ENCODE data around the gene RAB37.
A peak's percentile ranks its signal among the peaks of the same experiment; 100 is the strongest.

RAB37 gene

GRCh38 chr17:74746376-74746775 lies 9.3 kb downstream of the RAB37 start:
- DNase-seq: no peak

DNA sequence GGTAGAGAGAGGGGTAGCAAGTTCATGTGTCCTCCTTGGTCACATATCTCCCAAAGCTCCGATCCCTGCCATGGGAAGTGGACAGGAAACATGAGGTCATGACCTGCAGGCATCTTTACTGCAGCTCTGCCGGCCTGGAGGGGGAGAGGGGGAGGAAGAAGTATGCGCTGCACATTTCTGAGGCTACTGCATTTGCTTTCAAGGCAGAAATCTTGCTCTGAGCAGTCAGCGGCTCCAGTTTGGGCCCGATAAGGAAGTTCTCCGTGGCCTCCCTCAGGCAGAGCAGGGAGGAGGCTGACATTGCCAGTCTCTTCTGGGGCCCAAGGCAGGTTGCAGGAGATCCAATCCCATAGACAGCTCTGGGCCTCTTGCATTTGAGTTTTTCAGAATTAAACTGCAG lies 9.9 kb downstream of the RAB37 start:
- no peak for DNase-seq

DNA sequence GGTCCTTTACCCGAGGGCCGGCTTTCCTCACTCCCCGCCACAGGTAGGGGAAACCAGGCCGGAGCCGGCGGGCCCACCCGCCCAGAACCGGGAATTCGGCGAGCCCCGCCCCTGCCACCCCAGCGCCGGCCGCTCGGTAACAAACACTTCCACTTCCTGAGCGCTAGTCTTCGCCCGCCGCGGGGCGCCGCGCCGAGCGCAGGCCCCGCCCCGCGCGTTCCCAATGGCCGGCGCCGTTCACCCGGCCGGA lies 11.1 kb downstream of the RAB37 start:
- no peak for DNase-seq

DNA sequence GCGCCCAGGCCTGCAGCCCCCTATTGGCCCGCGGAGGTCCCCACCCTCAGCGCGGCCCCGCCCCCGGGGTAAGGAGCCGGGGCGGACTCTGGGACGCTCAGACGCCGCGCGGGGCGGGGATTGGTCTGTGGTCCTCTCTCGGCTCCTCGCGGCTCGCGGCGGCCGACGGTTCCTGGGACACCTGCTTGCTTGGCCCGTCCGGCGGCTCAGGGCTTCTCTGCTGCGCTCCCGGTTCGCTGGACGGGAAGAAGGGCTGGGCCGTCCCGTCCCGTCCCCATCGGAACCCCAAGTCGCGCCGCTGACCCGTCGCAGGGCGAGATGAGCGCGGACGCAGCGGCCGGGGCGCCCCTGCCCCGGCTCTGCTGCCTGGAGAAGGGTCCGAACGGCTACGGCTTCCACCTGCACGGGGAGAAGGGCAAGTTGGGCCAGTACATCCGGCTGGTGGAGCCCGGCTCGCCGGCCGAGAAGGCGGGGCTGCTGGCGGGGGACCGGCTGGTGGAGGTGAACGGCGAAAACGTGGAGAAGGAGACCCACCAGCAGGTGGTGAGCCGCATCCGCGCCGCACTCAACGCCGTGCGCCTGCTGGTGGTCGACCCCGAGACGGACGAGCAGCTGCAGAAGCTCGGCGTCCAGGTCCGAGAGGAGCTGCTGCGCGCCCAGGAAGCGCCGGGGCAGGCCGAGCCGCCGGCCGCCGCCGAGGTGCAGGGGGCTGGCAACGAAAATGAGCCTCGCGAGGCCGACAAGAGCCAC lies 11.6 kb downstream of the RAB37 start, which contains the start of gene NHERF1:
Gene NHERF1 (plus strand): TSS at position 100 of the 750 bp plus-strand sequence. CDS start 219 bp downstream, at position 319.
- peak; percentile 94 to 96 for DNase-seq

GRCh38 chr17:74749279-74750038 lies 12.4 kb downstream of the RAB37 start:
- peak in 1 of 2 donors; percentile 45 for DNase-seq

DNA sequence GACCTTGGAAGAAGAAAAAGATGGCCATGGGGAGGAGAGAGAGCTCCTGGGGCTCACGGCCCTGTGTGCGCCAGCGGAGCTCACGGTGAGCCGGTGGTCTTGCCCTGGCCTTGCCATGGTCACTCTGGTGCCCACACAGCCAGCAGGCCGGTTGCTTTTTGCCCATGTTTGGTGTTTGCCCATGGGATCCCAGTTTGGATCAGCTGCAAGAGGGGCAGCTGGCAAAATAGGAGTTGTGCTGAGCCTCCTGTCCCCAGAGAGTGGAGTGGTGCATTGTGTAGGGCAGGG lies 12.9 kb downstream of the RAB37 start:
- no peak for DNase-seq

DNA sequence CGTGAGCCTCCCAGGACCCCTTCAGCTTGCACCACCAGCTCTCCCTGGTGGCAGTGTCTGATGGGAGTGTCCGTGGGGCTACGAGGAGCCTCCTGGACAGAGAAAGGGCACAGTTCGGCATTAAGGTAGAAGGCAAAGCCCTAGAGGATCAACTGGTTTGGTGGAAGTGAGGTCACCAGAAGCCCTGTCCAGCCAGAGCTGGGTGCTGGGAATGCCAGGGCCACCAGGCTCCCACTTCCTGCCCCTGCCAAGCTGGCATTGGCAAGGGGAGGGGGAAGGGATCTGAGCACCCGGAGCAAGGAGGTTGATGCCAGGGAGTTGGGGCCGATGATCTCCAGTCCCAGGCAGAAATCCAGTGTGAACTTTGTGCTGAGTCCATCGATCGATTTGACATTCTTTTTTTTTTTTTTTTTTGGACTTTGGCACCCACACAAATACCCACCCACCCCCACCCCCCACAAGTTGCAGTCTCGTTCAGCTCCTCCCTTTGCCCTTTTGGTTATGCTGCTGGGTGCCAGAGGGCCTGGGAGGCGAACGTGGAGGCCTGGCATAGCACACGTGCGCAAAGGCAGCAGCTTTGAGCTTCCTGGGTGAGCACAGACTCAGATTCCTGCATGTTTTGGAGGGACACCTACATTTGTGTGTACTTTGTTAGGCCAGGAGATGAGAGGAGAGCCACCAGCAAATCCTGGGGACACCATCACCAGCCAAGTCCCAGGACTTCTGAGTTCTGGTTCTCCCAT lies 13.4 kb downstream of the RAB37 start:
- no peak for DNase-seq

GRCh38 chr17:74752415-74752814 lies 15.4 kb downstream of the RAB37 start:
- no peak for DNase-seq

DNA sequence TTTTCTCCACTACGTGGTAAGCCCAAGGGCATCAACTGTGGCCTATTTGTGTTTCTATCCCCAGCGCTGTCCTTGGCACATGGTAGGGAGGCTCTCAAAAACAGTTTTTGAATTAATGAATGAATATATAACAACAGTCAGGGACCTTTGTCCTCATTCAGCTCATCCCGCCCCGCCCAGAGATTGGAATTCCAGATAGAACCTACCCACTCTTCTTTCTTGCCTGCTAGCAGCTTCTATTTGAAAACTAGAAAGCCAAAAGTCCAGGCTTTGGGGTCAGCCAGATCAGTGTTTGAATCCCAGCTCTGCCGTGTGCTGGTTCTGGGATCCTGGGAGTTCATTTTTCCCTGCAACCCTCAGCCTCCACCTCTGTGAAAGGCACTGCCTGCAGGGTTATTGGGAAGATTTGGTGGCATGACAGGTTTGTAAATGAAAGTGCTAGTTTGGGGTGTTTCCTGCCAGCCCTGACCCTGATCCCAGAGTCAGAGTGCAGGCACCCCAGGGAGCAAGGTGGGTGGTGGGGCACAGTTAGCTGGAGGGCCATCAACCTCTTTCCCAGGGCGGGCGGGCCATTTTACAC lies 15.9 kb downstream of the RAB37 start:
- no peak for DNase-seq

DNA sequence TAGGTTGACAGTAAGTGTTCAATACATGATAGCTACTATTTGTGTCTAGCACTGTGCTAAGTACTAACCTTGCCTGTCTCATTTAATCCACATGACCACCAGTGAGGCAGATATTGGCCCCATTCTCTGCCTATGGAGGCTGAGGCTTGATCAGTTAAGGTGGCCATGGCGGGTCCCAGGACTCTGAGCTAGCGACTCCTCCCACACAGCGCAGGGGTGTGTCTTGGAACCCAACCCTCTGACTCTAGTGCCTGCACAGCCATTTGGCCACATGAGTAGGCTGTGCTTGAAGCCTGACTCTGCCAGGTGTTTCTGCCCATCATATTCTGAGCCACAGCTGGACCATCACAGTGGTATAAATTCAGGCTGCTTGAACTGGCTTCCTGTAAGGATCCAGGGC lies 17.8 kb downstream of the RAB37 start:
- DNase-seq: no peak

DNA sequence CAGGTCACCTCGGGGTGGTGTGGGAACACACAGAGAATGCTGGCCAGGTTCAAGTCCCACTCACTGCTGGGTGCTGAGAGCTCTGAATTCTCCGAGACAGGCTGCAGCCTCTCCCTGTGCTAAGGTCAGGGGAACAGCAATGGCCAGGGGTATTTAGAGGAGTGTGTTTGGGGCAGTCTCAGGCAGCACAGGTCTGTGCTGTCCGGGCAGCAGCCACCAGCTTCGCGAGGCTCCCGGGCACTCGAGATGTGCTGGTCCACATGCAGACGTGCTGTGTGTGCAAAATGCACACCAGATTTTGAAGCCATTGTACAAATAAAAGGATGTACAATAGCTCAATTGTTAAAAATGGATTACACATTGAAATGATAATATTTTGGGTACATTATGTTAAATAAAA lies 18.5 kb downstream of the RAB37 start:
- DNase-seq: no peak

DNA sequence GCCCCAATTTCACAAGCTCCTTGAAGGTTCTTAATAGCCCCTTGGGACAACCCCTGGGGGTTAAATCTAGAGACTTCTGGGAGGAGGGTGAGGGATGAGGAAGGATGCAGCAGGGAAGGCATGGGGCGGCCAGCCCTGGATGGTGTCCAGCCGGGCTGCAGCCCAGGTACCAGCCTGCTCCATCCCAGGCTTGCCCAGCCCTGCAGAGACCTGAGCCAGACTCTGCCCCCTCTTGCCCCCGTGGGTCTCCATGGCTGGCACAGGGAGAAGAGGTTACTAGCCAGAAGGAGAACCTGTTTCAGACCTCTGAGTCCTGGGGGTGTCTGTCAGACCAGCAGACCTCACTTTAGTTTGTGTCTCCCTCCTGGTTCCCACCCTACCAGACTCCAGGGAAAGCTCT lies 19.8 kb downstream of the RAB37 start:
- DNase-seq: no peak

DNA sequence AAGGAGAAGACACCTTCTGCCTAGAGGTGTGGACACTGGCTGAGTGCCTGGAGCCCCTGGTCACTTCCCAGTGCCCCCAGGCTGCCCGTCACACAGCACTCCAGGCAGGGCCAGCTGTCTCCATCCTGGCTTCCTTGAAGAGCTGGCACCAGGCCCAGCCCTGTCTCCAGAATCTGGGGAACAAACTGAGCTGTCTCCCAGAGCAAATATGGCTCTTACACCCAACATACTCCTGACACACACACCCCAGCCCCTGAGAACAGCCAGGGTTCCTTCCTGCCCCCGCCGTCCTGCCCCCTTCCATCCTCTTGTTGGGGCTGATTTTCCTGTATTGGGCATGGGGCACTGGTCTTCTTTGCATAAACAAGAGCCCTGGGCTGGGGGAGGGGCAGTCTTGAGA lies 20.4 kb downstream of the RAB37 start:
- no peak for DNase-seq

- no peak for DNase-seq
These were observed 21.1 kb downstream of the RAB37 start for GRCh38 chr17:74757931-74758847.

DNA sequence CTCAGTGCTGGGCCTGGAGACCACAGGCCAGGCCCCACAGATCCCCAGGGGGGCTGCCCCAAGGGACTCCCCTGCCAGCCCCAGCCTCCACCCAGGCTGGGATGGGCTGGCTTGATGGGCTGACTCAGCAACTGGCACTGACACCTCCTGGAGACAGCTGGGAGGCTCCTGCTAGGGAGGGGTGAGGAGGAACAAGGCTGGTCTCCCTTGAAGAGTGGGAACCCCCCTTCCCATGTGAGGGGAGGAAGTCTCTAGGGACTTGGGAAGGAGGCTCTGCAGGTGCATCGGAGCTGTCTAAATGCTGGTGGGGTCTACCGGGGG lies 21.8 kb downstream of the RAB37 start:
- peak in 1 of 2 donors; percentile 31 for DNase-seq

GRCh38 chr17:74759243-74759801 lies 22.3 kb downstream of the RAB37 start:
- DNase-seq: peak; percentile 53 to 66

- DNase-seq: no peak
These were observed 22.9 kb downstream of the RAB37 start for GRCh38 chr17:74759941-74760340.

DNA sequence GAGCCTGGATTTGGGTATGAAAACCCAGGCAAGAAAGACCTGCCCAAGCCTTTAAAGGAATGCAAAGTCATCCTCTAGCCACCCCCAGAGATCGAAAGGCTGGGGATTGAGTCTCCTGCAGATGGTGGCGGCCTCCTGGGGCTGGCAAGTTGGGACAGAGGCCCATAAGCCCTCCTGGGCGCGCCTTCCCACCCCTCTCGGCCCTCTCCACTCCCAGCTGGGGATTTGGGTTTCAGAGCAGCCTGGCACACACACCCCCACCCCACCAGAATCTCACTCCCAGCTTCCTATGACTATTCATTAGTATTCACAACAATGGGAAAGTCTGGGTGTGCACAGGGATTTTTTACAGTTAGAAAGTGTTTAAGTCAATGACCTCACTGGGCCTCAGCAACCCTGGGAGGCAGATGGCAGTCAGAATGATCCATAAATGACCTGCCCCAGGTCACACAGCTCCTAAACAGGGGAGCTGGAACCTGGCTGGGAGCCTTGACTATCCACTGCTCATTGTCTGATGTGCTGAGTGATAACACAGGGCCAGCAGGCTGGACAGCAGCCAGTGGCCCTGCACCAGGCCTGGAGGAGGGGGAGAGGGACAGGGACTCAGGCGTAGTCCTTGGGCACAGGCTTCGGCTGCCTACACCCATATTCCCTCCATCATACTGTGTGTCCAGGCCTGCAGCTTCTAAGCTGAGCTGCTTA lies 23.5 kb downstream of the RAB37 start:
- DNase-seq: no peak

DNA sequence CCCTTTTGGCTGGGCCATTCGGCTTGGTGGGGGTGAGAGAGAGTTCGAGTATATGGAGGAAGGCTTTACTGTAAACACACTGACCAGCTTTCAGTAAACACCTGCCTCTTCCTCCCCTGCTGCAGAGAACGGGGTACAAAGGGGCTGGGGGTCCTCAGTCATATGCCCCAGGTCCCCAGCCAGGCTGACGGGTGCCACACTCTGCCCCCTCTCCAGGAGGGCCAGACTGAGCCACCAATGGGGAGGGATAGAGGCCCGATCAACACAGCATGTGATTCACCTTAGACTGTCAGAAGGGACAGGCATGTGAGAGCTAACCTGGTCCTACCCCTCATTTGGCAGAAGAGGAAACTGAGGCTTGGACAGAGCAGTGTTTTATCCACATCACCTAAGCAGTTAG lies 24.4 kb downstream of the RAB37 start:
- no peak for DNase-seq

DNA sequence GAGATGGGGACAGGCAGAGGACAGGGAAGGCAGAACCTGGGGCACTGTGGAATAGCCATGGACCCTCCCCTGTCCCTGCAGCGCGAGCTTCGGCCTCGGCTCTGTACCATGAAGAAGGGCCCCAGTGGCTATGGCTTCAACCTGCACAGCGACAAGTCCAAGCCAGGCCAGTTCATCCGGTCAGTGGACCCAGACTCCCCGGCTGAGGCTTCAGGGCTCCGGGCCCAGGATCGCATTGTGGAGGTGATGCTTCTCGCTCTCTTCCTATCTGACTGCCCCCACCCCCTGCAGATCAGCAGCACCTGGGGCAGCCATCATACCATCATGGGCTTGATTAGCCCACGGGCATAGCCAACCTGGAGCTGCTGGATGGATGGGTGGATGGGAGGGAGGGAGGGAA lies 24.9 kb downstream of the RAB37 start:
- DNase-seq: no peak

GRCh38 chr17:74763565-74764387 lies 26.7 kb downstream of the RAB37 start:
- no peak for DNase-seq
